ENCODE data around the gene GPR132. TPM values are rescaled to one million over a fixed set of nuclear protein-coding genes. Genes with fewer than 3 reads are reported as not detected.

GPR132 gene
- total and polyA plus RNA-seq, 2 donors (not counting 1 experiment from before 2014, with no cell fraction given), result 38.6 to 54.5 TPM

- peak; percentile 57 for ATAC-seq (ENCODE audit: low read depth)
- Histone ChIP-seq H4K20me1 (ENCODE audit: control insufficient read depth, insufficient read depth, low read length, poor library complexity, severe bottlenecking) (no peaks in the 10 kb centered on the region), H3K27ac (ENCODE audit: low read length in 2 of 2) (peak overlapping the region; percentile 63 to 98), H3K4me1 (ENCODE audit: control insufficient read depth in 2 of 2, insufficient read depth in 2 of 2, low read length in 2 of 2) (peaks cover 62 to 75% of the 10 kb centered on the region in 2 donors), H3K36me3 (replicated peaks in 1 of 2; ENCODE audit: control extremely low read depth in 1 of 2, control insufficient read depth in 1 of 2, extremely low read depth in 1 of 2, insufficient read depth in 2 of 2, low read length in 1 of 2) (no peaks in the 10 kb centered on the region), H3K4me3 (ENCODE audit: control extremely low read depth in 1 of 5, extremely low read depth in 1 of 5, insufficient read depth in 1 of 5, low read depth in 2 of 5, low read length in 4 of 5) (peak overlapping the region in 3 of 5 experiments; percentile 7 to 40 (median 30)), H3K27me3 (replicated peaks in 1 of 4; ENCODE audit: control extremely low read depth in 1 of 4, control insufficient read depth in 3 of 4, insufficient read depth in 4 of 4, low read length in 3 of 4) (no peaks in the 10 kb centered on the region), H3K79me2 (ENCODE audit: control insufficient read depth, insufficient read depth, low read length) (peaks cover 94% of the 10 kb centered on the region), H3K9ac (ENCODE audit: low read length) (peak overlapping the region; percentile 31), H2AFZ (ENCODE audit: insufficient read depth, low read depth, low read length, poor library complexity, severe bottlenecking) (peak overlapping the region; percentile 20), H3K9me3 (ENCODE audit: control extremely low read depth in 1 of 3, control insufficient read depth in 2 of 3, insufficient read depth in 1 of 3, low read length in 2 of 3) (no peaks in the 10 kb centered on the region), H3K4me2 (replicated peaks; ENCODE audit: low read depth, low read length, poor library complexity, severe bottlenecking) (peak overlapping the region; percentile 58)
- POLR2A ChIA-PET, result interaction anchor here (1.0 to 2.3 kb wide), 3 partner anchors 10 to 17 kb away, joined by 3 to 9 read pairs (median 4); no protein-coding TSS in a partner anchor
- Mint-ChIP-seq H3K4me1 (peaks cover 58% of the 10 kb centered on the region), H3K27me3 (no peaks in the 10 kb centered on the region), H3K27ac (peak overlapping the region; percentile 88), H3K4me3 (peak overlapping the region; percentile 66), H3K9me3 (ENCODE audit: insufficient read depth) (no peaks in the 10 kb centered on the region)
- CTCF ChIA-PET, result interaction anchor here (0.9 to 6.9 kb wide), 8 partner anchors 10 to 96 kb away, joined by 3 to 97 read pairs (median 4); no protein-coding TSS in a partner anchor
- intact Hi-C loops (cut with micrococcal nuclease), result no loop called here
- no CpG with 5 or more reads among the region's 7 CpGs for WGBS (ENCODE audit: insufficient coverage)
- DNase-seq, result peak; percentile 74
- TF ChIP-seq EZH2 (IDR thresholded peaks at IDR 0.05; ENCODE audit: borderline replicate concordance, insufficient read depth, low read depth, low read length, poor library complexity, severe bottlenecking) (no peak), CTCF (IDR thresholded peaks at IDR 0.05) (no peak)
Measured at GRCh38 chr14:105070760-105071137, 5.5 kb upstream of the GPR132 start.
